ENCODE results near the gene ACTG1. TPM values are rescaled to one million over a fixed set of nuclear protein-coding genes. Genes with fewer than 3 reads are reported as not detected.

Gene ACTG1
- total and polyA plus RNA-seq, 7 experiments from 2014 or later: 971 to 4,639 (median 1,185) TPM

DNA sequence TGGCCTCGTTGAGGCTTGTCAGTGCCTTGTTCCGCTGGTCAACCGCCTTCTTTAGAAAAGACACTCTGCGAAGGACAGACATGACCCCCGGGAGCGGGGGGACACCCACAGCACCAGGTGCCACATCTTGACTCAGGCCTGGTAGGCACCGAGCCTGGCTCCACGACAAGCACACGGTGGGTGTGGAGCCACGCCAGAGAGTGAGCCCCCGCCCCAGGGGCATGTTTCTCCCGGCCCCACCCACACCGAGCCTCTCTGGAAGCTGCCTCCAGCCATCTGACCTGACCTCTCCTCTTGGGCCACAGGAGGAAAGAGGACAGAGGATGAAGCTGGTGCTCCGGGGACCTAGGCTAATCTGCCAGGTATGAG is 35.0 kb upstream of the ACTG1 start:
- Mint-ChIP-seq H3K27ac (no peak overlapping the region), H3K4me3 (no peak overlapping the region), H3K9me3 (no peaks in the 10 kb centered on the region), H3K36me3 (peaks cover 0 to 16% (median 6%) of the 10 kb centered on the region in 5 donors), H3K4me1 (peaks cover 9 to 24% (median 19%) of the 10 kb centered on the region in 7 donors), H3K27me3 (no peaks in the 10 kb centered on the region)
- peaks cover 5 to 6% of the 10 kb centered on the region in 2 donors for H3K4me1 ChIP-seq (ENCODE audit: control insufficient read depth in 2 of 2, insufficient read depth in 2 of 2, low read length in 2 of 2)
- ATAC-seq (no peak), DNase-seq (no peak)
- POLR2A ChIA-PET: no interaction called here
- H3K4me3 ChIP-seq (ENCODE audit: low read length): no peak overlapping the region
- CTCF ChIA-PET: no interaction called here
- no peak overlapping the region for H3K27ac ChIP-seq (ENCODE audit: low read depth, low read length)
- intact Hi-C loops (cut with micrococcal nuclease): no loop called here
- peaks cover 0 to 71% (median 6%) of the 10 kb centered on the region in 3 experiments for H3K36me3 ChIP-seq (ENCODE audit: control insufficient read depth in 2 of 3, insufficient read depth in 3 of 3, low read length in 3 of 3)
- no peaks in the 10 kb centered on the region for H3K27me3 ChIP-seq (ENCODE audit: control insufficient read depth in 2 of 2, insufficient read depth in 2 of 2, low read length in 2 of 2)
- H3K9me3 ChIP-seq (ENCODE audit: control insufficient read depth in 2 of 3, low read length in 3 of 3): no peaks in the 10 kb centered on the region

DNA sequence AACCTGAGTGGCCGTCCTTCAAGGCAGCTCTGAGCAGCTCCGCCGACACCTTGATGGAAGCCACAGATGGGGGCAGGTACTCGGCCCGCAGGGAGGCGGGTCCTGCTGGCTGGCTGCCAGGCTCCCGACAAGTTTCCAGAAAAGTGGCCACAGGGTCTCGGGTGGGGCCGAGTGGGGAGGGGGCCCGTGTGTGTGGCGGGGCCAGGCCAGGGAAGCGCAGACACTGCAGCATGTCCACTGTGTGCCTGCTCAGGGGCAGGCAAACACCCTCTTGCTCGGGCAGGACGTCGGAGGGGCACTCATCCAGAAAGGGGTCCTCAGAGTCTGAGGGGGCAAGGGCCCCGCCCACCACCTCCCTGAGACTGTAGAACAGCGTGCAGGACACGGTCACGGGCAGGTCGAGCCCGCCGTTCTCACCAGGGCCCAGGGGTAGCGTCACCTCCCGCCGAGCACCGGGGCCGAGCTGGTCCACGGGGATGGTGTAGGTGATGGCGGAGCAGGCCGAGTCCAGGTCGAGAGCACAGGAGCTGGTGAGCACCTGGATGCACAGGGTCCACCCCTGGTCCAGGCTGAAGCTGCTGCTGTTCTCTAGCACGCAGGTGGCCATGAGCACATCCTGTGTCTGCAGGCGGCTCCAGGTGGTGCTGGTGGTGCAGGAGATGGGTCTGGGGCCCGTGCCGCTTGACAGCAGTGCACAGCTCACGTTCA is 34.5 kb upstream of the ACTG1 start:
- H3K4me3 ChIP-seq (ENCODE audit: low read length): no peak overlapping the region
- Mint-ChIP-seq H3K27me3 (no peaks in the 10 kb centered on the region), H3K36me3 (peaks cover 0 to 16% (median 6%) of the 10 kb centered on the region in 5 donors), H3K27ac (no peak overlapping the region), H3K4me1 (peaks cover 9 to 24% (median 19%) of the 10 kb centered on the region in 7 donors), H3K9me3 (no peaks in the 10 kb centered on the region), H3K4me3 (no peak overlapping the region)
- no peak overlapping the region for H3K27ac ChIP-seq (ENCODE audit: low read depth, low read length)
- DNase-seq (no peak), ATAC-seq (no peak)
- peaks cover 5 to 6% of the 10 kb centered on the region in 2 donors for H3K4me1 ChIP-seq (ENCODE audit: control insufficient read depth in 2 of 2, insufficient read depth in 2 of 2, low read length in 2 of 2)
- ChIA-PET POLR2A (no interaction called here), CTCF (no interaction called here)
- H3K36me3 ChIP-seq (ENCODE audit: control insufficient read depth in 2 of 3, insufficient read depth in 3 of 3, low read length in 3 of 3): peaks cover 0 to 75% (median 6%) of the 10 kb centered on the region in 3 experiments
- intact Hi-C loops (cut with micrococcal nuclease): no loop called here
- no peaks in the 10 kb centered on the region for H3K9me3 ChIP-seq (ENCODE audit: control insufficient read depth in 2 of 3, low read length in 3 of 3)
- H3K27me3 ChIP-seq (ENCODE audit: control insufficient read depth in 2 of 2, insufficient read depth in 2 of 2, low read length in 2 of 2): no peaks in the 10 kb centered on the region

DNA sequence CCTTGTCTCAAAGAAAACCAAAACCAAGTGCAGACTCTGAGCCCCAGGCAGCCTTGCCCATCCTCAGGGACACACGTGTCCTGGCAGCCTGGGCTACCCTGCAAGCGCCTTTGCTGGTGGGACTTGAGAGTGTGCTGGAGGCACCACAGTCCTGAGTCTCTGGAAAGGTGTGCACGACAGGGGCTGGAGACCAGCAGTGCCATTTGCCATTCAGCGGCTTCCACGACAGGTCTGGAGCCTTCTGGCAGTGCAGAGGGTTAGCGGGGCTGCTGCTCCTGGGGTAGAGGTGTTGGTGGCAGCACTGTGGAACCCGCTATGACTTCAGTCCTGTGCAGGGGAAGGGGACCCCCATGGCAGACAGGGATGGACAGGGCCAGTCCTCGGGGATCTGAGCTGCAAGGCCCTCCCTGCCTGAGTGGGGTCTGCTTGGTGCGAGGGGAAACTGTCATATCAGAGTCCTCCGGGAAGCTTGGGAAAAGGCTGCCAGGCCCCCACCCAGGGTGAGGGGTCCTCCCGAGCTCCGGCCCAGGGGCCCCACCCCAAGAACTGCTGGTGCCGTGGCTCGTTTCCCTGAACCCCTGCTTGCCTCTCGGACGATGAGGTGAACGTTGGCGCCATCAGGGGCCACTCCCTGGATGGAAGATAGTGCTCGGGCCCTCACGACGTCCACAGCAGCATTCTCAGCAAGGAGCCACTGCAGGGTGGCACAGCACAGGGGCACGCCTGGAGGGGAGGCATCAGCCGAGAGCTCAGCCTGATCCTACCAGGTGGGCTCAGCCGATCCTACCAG is 32.8 kb upstream of the ACTG1 start:
- Mint-ChIP-seq H3K27ac (no peak overlapping the region), H3K27me3 (no peaks in the 10 kb centered on the region), H3K4me1 (peaks cover 0 to 13% (median 10%) of the 10 kb centered on the region in 7 donors), H3K4me3 (no peak overlapping the region), H3K36me3 (peaks cover 0 to 20% (median 6%) of the 10 kb centered on the region in 5 donors), H3K9me3 (no peaks in the 10 kb centered on the region)
- Histone ChIP-seq H3K27ac (ENCODE audit: low read depth, low read length) (no peak overlapping the region), H3K4me1 (ENCODE audit: control insufficient read depth in 2 of 2, insufficient read depth in 2 of 2, low read length in 2 of 2) (no peaks in the 10 kb centered on the region), H3K36me3 (ENCODE audit: control insufficient read depth in 2 of 3, insufficient read depth in 3 of 3, low read length in 3 of 3) (peaks cover 0 to 89% (median 6%) of the 10 kb centered on the region in 3 experiments), H3K9me3 (ENCODE audit: control insufficient read depth in 2 of 3, low read length in 3 of 3) (no peaks in the 10 kb centered on the region), H3K4me3 (ENCODE audit: low read length) (no peak overlapping the region), H3K27me3 (ENCODE audit: control insufficient read depth in 2 of 2, insufficient read depth in 2 of 2, low read length in 2 of 2) (no peaks in the 10 kb centered on the region)
- ChIA-PET POLR2A (no interaction called here), CTCF (no interaction called here)
- intact Hi-C loops (cut with micrococcal nuclease): no loop called here
- ATAC-seq (no peak), DNase-seq (no peak)

GRCh38 chr17:81544281-81544974 is 31.8 kb upstream of the ACTG1 start:
- no peaks in the 10 kb centered on the region for H3K4me1 ChIP-seq (ENCODE audit: control insufficient read depth in 2 of 2, insufficient read depth in 2 of 2, low read length in 2 of 2)
- Mint-ChIP-seq H3K4me1 (peaks cover 0 to 4% (median 2%) of the 10 kb centered on the region in 7 donors), H3K27me3 (no peaks in the 10 kb centered on the region), H3K36me3 (peaks cover 0 to 20% (median under 1%) of the 10 kb centered on the region in 5 donors), H3K4me3 (no peak overlapping the region), H3K9me3 (no peaks in the 10 kb centered on the region), H3K27ac (no peak overlapping the region)
- POLR2A ChIA-PET: no interaction called here
- ATAC-seq (no peak), DNase-seq (no peak)
- no peak overlapping the region for H3K27ac ChIP-seq (ENCODE audit: low read depth, low read length)
- no peaks in the 10 kb centered on the region for H3K9me3 ChIP-seq (ENCODE audit: control insufficient read depth in 2 of 3, low read length in 3 of 3)
- intact Hi-C loops (cut with micrococcal nuclease): no loop called here
- H3K4me3 ChIP-seq (ENCODE audit: low read length): no peak overlapping the region
- no peaks in the 10 kb centered on the region for H3K27me3 ChIP-seq (ENCODE audit: control insufficient read depth in 2 of 2, insufficient read depth in 2 of 2, low read length in 2 of 2)
- CTCF ChIA-PET: no interaction called here
- peaks cover 0 to 90% (median 3%) of the 10 kb centered on the region in 3 experiments for H3K36me3 ChIP-seq (ENCODE audit: control insufficient read depth in 2 of 3, insufficient read depth in 3 of 3, low read length in 3 of 3)

GRCh38 chr17:81543756-81544155 is 31.2 kb upstream of the ACTG1 start:
- no peak overlapping the region for H3K27ac Mint-ChIP-seq

GRCh38 chr17:81543339-81543675 is 30.7 kb upstream of the ACTG1 start:
- H3K36me3 ChIP-seq (ENCODE audit: control insufficient read depth in 2 of 3, insufficient read depth in 3 of 3, low read length in 3 of 3): peaks cover 0 to 90% (median 3%) of the 10 kb centered on the region in 3 experiments
- intact Hi-C loops (cut with micrococcal nuclease): no loop called here

More at GRCh38 chr17:81543756-81544155, 31.2 kb upstream of the ACTG1 start:
- DNase-seq (no peak), ATAC-seq (no peak)
- POLR2A ChIA-PET: no interaction called here
- Mint-ChIP-seq H3K4me3 (no peak overlapping the region), H3K9me3 (no peaks in the 10 kb centered on the region), H3K36me3 (peaks cover 0 to 16% (median 0%) of the 10 kb centered on the region in 5 donors), H3K4me1 (no peaks in the 10 kb centered on the region), H3K27me3 (no peaks in the 10 kb centered on the region)
- Histone ChIP-seq H3K9me3 (ENCODE audit: control insufficient read depth in 2 of 3, low read length in 3 of 3) (no peaks in the 10 kb centered on the region), H3K27me3 (ENCODE audit: control insufficient read depth in 2 of 2, insufficient read depth in 2 of 2, low read length in 2 of 2) (no peaks in the 10 kb centered on the region), H3K27ac (ENCODE audit: low read depth, low read length) (no peak overlapping the region), H3K4me3 (ENCODE audit: low read length) (no peak overlapping the region), H3K4me1 (ENCODE audit: control insufficient read depth in 2 of 2, insufficient read depth in 2 of 2, low read length in 2 of 2) (no peaks in the 10 kb centered on the region), H3K36me3 (ENCODE audit: control insufficient read depth in 2 of 3, insufficient read depth in 3 of 3, low read length in 3 of 3) (peaks cover 0 to 91% (median 3%) of the 10 kb centered on the region in 3 experiments)
- intact Hi-C loops (cut with micrococcal nuclease): no loop called here
- CTCF ChIA-PET: interaction anchor here (0.7 kb wide), 1 partner anchor 326 kb away, joined by 3 read pairs; no protein-coding TSS in a partner anchor

More at GRCh38 chr17:81543339-81543675, 30.7 kb upstream of the ACTG1 start:
- Mint-ChIP-seq H3K36me3 (peaks cover 0 to 16% (median 0%) of the 10 kb centered on the region in 5 donors), H3K4me3 (no peak overlapping the region), H3K27me3 (peaks cover 0 to 2% (median 0%) of the 10 kb centered on the region in 5 donors), H3K9me3 (no peaks in the 10 kb centered on the region), H3K27ac (no peak overlapping the region), H3K4me1 (no peaks in the 10 kb centered on the region)
- Histone ChIP-seq H3K4me3 (ENCODE audit: low read length) (no peak overlapping the region), H3K9me3 (ENCODE audit: control insufficient read depth in 2 of 3, low read length in 3 of 3) (no peaks in the 10 kb centered on the region), H3K4me1 (ENCODE audit: control insufficient read depth in 2 of 2, insufficient read depth in 2 of 2, low read length in 2 of 2) (no peaks in the 10 kb centered on the region), H3K27me3 (ENCODE audit: control insufficient read depth in 2 of 2, insufficient read depth in 2 of 2, low read length in 2 of 2) (no peaks in the 10 kb centered on the region), H3K27ac (ENCODE audit: low read depth, low read length) (no peak overlapping the region)
- ChIA-PET CTCF (interaction anchor here (0.7 kb wide), 1 partner anchor 327 kb away, joined by 3 read pairs; no protein-coding TSS in a partner anchor), POLR2A (no interaction called here)
- DNase-seq: no peak
- no peak for ATAC-seq

Data from naive thymus-derived CD4-positive, alpha-beta T cell (primary cell).